Activated naive CD8-positive, alpha-beta T cell treated with anti-CD3 and anti-CD28 coated beads, Interleukin-2, amount 50 U/mL, for 24 hours (primary cell): Measurements from ENCODE around the gene CCR5AS.
"Not testable (repeated sequence)": the region's sequence is repeated elsewhere in the genome, so short reads cannot be mapped to it uniquely, and the experiment has no call there.

Source experiments
- ATAC-seq: fragments of 150-1000 bp; cut with Tn5 transposase; one replicate; pipeline ENCODE4 v1.10.0; 2021
- DNase-seq: peaks from one replicate; pipeline ENCODE4 v3.0.0; 2021
- H3K27ac Mint-ChIP-seq: one replicate; pipeline ENCODE4 v1.8.0; 2021; ENCODE audit warnings: mild to moderate bottlenecking, mixed read lengths
- H3K27me3 Mint-ChIP-seq: one replicate; pipeline ENCODE4 v1.8.0; 2021; ENCODE audit warnings: mixed read lengths
- H3K36me3 Mint-ChIP-seq: one replicate; pipeline ENCODE4 v1.8.0; 2021; ENCODE audit warnings: low read depth, mixed read lengths
- H3K4me1 Mint-ChIP-seq: one replicate; pipeline ENCODE4 v1.8.0; 2021; ENCODE audit warnings: mixed read lengths
- H3K4me3 Mint-ChIP-seq: one replicate; pipeline ENCODE4 v1.8.0; 2021; ENCODE audit warnings: mild to moderate bottlenecking, moderate library complexity, mixed read lengths
- H3K9me3 Mint-ChIP-seq: one replicate; pipeline ENCODE4 v1.8.0; 2021; ENCODE audit warnings: mixed read lengths

The CCR5AS gene

DNA sequence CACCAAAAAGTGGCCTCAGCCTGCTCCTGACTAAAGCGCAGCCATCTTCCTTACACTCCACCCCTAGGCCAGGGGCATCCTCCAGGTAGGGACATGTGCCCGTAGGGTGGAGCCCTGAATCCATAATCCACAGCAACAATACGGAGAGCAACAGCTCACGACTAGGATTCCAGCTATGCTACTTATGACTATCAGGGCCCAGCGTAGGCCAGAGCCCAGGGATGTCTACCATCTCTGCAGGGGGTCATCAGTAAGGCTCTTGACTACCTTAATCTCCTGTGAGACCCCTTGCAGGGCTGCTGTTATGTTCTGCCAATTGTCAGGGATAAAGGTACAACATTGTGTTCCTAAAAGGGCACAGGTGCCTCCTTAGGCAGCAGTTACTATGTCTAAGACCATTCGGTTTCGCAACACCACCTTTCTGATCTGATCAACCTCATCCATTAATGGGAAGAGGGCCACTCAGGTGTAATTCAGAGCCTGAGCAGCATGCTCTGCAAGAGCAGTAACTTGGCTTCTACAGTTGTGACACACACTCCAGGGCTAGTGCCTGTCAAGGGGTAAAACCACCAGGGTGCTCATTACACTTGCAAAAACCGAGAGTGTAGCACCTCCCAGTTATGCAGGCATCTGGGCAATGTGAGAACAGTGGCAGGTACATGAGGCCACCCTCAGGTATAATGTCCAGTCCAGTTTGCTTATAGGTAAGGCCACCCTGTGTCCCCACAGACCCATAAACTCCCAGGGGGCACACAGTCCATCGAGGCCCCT lies 11.2 kb upstream of the CCR5AS start:
- no peaks in the 10 kb centered on the region for H3K36me3 Mint-ChIP-seq
- H3K4me1 Mint-ChIP-seq = peaks cover 18% of the 10 kb centered on the region
- no peaks in the 10 kb centered on the region for H3K9me3 Mint-ChIP-seq
- no peaks in the 10 kb centered on the region for H3K27me3 Mint-ChIP-seq
- DNase-seq = no peak
- H3K27ac Mint-ChIP-seq = no peak overlapping the region
- ATAC-seq = no peak
- no peak overlapping the region for H3K4me3 Mint-ChIP-seq

DNA sequence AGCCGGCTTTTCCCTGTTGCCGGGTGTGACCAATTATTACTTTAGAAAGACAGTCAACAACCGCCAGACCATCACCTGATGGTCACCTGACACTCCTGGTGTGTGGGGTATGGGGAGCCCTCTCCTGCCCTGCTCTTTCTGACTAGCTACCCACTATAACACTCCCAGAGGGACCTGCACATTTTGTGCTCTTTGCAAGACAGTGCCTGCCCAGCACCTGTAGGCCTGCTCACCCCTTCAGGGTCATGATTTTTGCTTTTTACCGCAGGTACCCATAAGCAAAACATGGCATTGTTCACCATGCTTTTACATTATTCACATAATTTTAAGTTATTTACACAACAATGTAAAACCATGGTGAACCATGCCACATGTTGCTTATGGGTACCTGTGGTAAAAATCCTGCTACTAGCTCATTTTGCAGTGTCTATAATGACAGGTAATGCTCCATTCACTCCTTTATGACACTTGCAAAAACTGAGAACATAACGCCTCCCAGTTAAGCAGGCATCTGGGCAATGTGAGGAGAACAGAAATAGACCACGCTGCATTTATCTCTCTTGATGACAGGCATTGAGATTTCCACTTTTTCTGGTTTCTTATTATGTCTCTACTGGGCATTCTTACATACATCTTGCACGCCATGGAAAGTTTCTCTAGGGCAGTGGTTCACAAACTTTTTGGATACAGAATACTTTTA lies 10.1 kb upstream of the CCR5AS start:
- Mint-ChIP-seq H3K4me3 (no peak overlapping the region), H3K27me3 (no peaks in the 10 kb centered on the region), H3K4me1 (peaks cover 18% of the 10 kb centered on the region), H3K36me3 (no peaks in the 10 kb centered on the region), H3K27ac (peak overlapping the region; percentile 52), H3K9me3 (no peaks in the 10 kb centered on the region)
- no peak for DNase-seq
- peak; percentile 67 for ATAC-seq

DNA sequence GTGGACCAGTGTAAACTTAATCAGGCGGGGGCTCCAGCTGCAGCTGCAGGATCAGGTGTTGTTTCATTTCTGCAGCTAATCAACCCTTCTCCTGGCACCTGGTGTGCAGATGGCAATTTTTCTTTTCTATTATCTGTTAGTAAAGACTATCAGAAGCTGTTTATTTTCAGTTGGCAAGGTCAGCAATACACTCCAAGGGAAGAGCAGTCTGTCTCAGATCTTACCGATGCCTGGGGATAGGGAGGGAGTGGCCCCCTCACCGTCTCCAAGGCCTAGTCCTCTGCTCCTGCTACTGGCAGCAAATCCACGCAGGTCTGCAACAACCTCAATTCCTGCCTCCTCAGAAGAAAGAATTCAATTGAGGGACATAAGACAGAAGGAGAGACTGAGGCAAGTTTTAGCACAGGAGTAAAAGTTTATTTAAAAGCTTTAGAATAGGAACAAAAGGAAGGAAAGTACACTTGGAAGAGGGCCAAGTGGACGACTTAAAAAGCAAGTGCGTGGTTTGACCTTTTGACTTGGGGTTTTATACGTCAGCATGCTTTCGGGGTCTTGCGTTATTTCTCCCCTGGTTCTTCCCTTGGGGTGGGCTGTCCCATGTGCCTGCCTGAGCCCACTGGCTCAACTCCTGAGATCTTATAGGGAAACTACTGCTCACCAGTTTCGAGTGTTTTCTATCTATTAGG lies 9.4 kb upstream of the CCR5AS start:
- H3K36me3 Mint-ChIP-seq = no peaks in the 10 kb centered on the region
- H3K9me3 Mint-ChIP-seq = no peaks in the 10 kb centered on the region
- H3K4me3 Mint-ChIP-seq = no peak overlapping the region
- ATAC-seq (peak; percentile 80), DNase-seq (peak; percentile 36)
- H3K27ac Mint-ChIP-seq = peak overlapping the region; percentile 52
- no peaks in the 10 kb centered on the region for H3K27me3 Mint-ChIP-seq
- H3K4me1 Mint-ChIP-seq = peaks cover 18% of the 10 kb centered on the region

DNA sequence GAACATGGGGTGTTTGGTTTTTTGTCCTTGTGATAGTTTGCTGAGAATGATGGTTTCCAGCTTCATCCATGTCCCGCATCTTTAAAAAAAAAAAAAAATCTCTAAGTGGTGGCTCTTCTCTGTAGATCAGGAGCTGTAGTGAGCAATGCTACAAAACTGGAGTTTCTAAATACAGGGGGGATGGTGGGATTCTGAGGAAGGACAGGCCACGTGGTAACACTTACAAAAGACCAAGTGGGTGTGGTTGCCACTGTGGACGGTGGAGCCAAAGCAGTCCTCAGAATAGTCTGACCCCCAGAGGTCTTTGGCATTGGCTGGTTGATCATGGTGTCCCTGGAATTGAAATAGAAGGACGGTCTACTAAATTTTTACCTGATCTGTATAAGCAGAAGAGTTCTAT lies 7.9 kb upstream of the CCR5AS start:
- H3K9me3 Mint-ChIP-seq = no peaks in the 10 kb centered on the region
- DNase-seq (no peak), ATAC-seq (no peak)
- no peak overlapping the region for H3K27ac Mint-ChIP-seq
- H3K36me3 Mint-ChIP-seq = peaks cover 3% of the 10 kb centered on the region
- H3K4me3 Mint-ChIP-seq = no peak overlapping the region
- H3K27me3 Mint-ChIP-seq = no peaks in the 10 kb centered on the region
- H3K4me1 Mint-ChIP-seq = peaks cover 24% of the 10 kb centered on the region

DNA sequence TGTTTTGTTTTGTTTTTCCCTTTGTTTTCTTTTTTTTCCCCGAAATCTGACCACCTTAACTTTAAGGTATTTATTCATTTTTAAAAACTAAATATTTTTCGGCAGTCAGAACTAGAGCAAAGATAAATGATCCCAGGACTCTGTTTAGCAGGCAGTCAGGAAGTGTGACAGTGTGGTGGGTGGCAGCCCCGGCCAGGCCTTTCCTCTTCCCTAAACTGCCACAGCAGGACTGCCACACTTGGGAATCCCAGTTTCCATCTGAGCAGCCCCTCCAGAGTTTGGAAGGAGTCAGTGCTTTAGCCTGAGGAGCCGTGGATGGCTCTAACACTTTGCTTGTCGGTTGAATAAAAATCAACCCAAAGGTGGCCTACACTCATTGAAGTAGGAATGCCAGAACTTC lies 7.1 kb upstream of the CCR5AS start:
- Mint-ChIP-seq H3K36me3 (peaks cover 6% of the 10 kb centered on the region), H3K9me3 (no peaks in the 10 kb centered on the region), H3K4me1 (peaks cover 30% of the 10 kb centered on the region), H3K4me3 (no peak overlapping the region), H3K27ac (no peak overlapping the region), H3K27me3 (no peaks in the 10 kb centered on the region)
- DNase-seq = no peak
- no peak for ATAC-seq

DNA sequence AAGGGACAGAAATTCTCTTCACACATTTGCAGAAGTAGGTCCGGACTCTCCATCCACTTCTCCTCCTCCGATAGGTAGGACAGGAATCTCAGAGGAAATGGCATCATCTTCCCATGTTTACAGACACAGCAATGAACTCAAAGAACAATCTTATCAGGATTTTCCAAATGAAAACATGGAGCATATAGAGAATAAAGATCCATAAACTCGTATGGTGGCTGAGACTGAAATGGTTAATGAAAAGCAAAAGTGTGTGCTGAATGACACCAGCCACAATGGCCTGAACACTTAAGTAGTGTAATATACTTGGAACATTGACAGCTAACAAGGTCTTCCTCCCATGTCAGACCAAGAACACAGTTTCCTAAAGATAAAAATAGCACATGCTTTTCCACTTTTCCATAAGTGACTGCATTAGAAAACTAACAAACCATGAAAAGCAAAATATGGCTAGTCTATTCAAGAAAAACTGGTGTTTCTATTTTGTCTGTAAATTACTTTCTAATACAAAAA lies 6.0 kb upstream of the CCR5AS start:
- no peak for DNase-seq
- H3K9me3 Mint-ChIP-seq = no peaks in the 10 kb centered on the region

DNA sequence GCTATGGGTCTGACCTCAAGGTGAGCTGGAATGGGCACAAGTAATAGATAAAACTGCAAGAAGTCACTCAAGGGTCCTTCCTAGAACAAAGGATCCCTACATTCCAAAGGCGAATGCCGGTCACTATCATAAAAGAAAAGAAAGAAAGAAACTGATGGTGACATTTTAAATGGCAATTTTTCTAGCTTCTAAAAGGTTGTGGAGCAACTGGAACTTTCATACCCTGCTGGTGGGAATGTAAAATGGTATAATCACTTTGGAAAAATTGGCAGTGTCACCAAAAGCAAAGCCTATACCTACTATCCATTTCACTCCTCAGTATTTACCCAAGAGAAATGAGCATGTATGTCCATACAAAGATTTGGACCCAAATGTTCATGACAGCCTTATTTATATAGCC lies 4.4 kb upstream of the CCR5AS start:
- no peak for DNase-seq
- Mint-ChIP-seq H3K4me3 (no peak overlapping the region), H3K9me3 (no peaks in the 10 kb centered on the region), H3K27me3 (no peaks in the 10 kb centered on the region), H3K36me3 (peaks cover 6% of the 10 kb centered on the region), H3K27ac (no peak overlapping the region), H3K4me1 (peaks cover 46% of the 10 kb centered on the region)
- no peak for ATAC-seq

More for the DNA sequence above, 6.0 kb upstream of the CCR5AS start:
- ATAC-seq = no peak
- no peak overlapping the region for H3K4me3 Mint-ChIP-seq
- peaks cover 40% of the 10 kb centered on the region for H3K4me1 Mint-ChIP-seq
- H3K27ac Mint-ChIP-seq = no peak overlapping the region
- peaks cover 6% of the 10 kb centered on the region for H3K36me3 Mint-ChIP-seq
- H3K27me3 Mint-ChIP-seq = no peaks in the 10 kb centered on the region

DNA sequence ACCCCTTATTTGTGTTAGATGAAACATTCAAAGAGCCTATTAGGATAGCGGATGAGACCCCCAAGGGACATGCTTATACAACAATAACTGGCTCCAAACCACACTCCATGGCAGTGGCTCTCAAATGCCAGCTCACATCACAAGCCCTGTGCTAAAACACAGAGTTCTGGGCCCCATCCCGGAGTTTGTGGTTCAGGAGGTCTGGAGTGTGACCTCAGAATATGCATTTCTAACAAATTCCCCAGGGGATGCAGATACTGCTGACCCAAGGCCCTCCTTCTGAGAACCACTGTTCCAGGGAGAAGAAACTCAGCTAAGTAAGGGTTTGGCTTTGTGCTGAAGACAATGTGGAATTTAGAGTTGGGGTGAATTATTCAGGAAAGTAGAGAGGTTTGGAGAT lies 3.8 kb upstream of the CCR5AS start:
- no peaks in the 10 kb centered on the region for H3K9me3 Mint-ChIP-seq
- no peak for DNase-seq
- H3K4me3 Mint-ChIP-seq = no peak overlapping the region
- no peaks in the 10 kb centered on the region for H3K27me3 Mint-ChIP-seq
- ATAC-seq = no peak
- peaks cover 41% of the 10 kb centered on the region for H3K4me1 Mint-ChIP-seq
- H3K36me3 Mint-ChIP-seq = peaks cover 6% of the 10 kb centered on the region
- no peak overlapping the region for H3K27ac Mint-ChIP-seq

DNA sequence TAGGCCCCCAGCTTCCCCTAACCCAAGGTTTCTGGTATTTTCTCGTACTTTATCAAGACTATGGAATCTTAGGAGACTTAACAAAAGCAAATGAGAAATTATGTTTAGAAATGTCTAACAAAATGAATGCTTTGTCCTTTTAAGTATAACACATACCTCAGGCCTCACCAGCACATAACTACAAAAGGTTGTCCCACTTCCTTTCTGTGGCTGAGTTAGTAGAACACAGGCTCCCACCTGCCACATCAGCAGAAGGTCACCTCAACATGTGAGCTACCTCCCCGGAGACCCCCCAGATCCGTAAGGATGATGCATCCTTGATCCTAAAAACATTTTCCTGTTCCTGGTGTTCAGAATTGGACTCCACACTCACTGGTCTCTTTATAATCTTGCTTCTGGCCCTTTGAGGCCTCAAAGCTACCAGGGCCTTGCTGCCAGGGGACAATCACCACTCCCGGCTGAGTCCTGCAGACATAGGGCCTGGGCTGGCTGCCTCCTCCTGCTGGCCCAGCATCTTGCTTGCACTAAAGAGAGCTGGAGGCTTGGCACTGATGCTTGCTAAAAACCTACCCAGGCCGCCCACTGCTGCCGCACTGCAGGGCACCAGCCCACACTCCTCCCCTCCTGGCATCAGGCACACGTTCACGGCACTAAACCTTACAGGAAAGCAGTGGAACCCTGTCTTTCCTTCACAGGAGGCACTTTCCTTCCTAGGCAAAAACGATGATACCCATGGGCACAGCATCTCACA lies 3.0 kb upstream of the CCR5AS start:
- Mint-ChIP-seq H3K36me3 (peaks cover 6% of the 10 kb centered on the region), H3K9me3 (no peaks in the 10 kb centered on the region), H3K4me1 (peaks cover 39% of the 10 kb centered on the region), H3K27me3 (no peaks in the 10 kb centered on the region), H3K4me3 (no peak overlapping the region), H3K27ac (peak overlapping the region; percentile 54)
- no peak for DNase-seq
- ATAC-seq = no peak

DNA sequence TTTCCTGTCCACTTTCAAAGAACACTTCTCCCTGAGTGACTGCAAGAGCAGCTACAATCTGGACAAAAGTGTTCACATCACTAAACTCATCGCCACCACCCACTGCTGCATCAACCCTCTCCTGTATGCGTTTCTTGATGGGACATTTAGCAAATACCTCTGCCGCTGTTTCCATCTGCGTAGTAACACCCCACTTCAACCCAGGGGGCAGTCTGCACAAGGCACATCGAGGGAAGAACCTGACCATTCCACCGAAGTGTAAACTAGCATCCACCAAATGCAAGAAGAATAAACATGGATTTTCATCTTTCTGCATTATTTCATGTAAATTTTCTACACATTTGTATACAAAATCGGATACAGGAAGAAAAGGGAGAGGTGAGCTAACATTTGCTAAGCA lies 2.0 kb upstream of the CCR5AS start:
- peaks cover 6% of the 10 kb centered on the region for H3K36me3 Mint-ChIP-seq
- H3K27me3 Mint-ChIP-seq = no peaks in the 10 kb centered on the region
- H3K4me3 Mint-ChIP-seq = no peak overlapping the region
- H3K4me1 Mint-ChIP-seq = peaks cover 39% of the 10 kb centered on the region
- DNase-seq (no peak), ATAC-seq (no peak)
- H3K9me3 Mint-ChIP-seq = no peaks in the 10 kb centered on the region
- H3K27ac Mint-ChIP-seq = no peak overlapping the region

DNA sequence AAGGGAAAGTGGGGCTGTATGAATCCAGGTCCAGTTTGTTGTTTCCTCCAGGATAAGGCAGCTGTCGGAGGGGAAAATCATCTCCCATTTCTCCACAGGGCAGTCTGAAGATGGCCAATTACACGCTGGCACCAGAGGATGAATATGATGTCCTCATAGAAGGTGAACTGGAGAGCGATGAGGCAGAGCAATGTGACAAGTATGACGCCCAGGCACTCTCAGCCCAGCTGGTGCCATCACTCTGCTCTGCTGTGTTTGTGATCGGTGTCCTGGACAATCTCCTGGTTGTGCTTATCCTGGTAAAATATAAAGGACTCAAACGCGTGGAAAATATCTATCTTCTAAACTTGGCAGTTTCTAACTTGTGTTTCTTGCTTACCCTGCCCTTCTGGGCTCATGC lies 1.1 kb upstream of the CCR5AS start:
- H3K36me3 Mint-ChIP-seq = peaks cover 6% of the 10 kb centered on the region
- H3K27ac Mint-ChIP-seq = peak overlapping the region; percentile 80
- peaks cover 39% of the 10 kb centered on the region for H3K4me1 Mint-ChIP-seq
- ATAC-seq (no peak), DNase-seq (no peak)
- H3K9me3 Mint-ChIP-seq = peaks cover 2% of the 10 kb centered on the region
- H3K27me3 Mint-ChIP-seq = no peaks in the 10 kb centered on the region
- peak overlapping the region; percentile 81 for H3K4me3 Mint-ChIP-seq

DNA sequence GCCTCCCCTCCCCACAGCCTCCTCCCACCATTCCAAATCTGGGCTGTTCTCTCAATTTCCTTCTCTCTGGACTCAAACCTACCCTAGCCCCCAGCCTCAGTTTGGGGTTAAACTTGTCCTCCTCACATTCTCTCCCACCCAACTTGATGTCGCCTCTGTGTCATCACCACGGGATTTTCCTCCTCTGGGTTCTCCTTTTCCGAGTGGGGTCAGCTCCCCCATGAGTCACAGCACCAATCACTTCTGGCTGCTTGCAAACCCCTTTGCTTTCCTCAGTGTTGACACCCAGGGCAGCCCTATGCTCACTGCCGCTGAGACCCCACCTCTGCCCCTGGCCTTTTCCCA lies 451 bp downstream of the CCR5AS start:
- ATAC-seq (no peak), DNase-seq (no peak)
- H3K9me3 Mint-ChIP-seq = peaks cover 5% of the 10 kb centered on the region
- H3K4me3 Mint-ChIP-seq = no peak overlapping the region
- H3K36me3 Mint-ChIP-seq = peaks cover 6% of the 10 kb centered on the region
- H3K27me3 Mint-ChIP-seq = no peaks in the 10 kb centered on the region
- H3K4me1 Mint-ChIP-seq = peaks cover 39% of the 10 kb centered on the region
- H3K27ac Mint-ChIP-seq = peak overlapping the region; percentile 80

DNA sequence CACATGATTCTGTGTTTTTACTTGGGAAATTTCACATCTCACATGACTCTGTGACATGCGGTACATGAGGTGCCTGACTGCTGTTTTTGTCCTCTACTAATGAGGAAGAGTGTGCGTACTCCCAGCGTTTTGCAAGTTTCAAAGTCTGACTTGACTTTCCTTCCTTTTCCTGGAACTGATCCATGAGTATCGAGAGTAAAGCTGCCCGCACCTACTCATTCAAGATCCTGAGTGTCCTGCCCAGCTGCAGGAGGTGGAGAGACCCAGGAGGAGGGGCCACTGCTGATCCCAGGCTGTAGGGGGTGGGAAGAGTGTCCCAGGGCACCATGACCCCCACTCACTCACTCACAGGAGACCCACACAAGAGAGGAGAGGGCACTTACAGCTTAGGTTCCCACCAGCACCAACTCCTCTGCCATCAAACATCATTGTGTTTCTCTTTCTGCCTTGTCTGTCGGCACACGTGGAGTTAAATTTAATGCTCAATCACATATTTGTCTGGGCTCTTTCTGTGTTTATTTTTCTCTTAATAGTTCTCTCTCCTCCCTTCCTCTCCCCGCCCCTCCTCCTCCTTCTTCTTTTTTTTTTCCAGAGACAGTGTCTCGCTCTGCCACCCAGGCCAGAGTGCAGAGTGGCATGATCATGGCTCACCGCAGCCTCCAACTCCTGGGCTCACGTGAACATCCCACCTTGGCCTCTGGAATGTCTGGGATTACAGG lies 1.4 kb downstream of the CCR5AS start:
- no peaks in the 10 kb centered on the region for H3K27me3 Mint-ChIP-seq
- no peak overlapping the region for H3K4me3 Mint-ChIP-seq
- H3K27ac Mint-ChIP-seq = no peak overlapping the region
- peaks cover 6% of the 10 kb centered on the region for H3K36me3 Mint-ChIP-seq
- DNase-seq (no peak), ATAC-seq (no peak)
- H3K4me1 Mint-ChIP-seq = peaks cover 39% of the 10 kb centered on the region
- peaks cover 5% of the 10 kb centered on the region for H3K9me3 Mint-ChIP-seq

DNA sequence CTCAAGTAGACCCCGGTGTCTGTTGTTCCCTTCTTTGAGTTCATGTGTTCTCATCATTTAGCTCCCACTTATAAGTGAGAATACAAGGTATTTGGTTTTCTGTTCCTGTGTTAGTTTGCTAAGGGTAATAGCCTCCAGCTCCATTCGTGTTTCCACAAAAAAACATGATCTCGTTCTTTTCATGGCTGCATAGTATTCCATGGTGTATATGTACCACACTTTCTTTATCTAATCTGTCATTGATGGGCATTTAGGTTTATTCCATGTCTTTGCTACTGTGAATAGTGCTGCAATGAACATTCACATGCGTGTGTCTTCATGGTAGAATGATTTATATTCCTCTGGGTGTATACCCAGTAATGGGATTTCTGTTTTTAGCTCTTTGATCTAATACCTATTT lies 4.0 kb downstream of the CCR5AS start:
- H3K27me3 Mint-ChIP-seq, DNase-seq: not testable (repeated sequence)

More for the DNA sequence above, 4.0 kb downstream of the CCR5AS start:
- H3K36me3 Mint-ChIP-seq, H3K27ac Mint-ChIP-seq, ATAC-seq, H3K4me3 Mint-ChIP-seq, H3K9me3 Mint-ChIP-seq: not testable (repeated sequence)
- peaks cover 18% of the 10 kb centered on the region for H3K4me1 Mint-ChIP-seq
